ENCODE results near the gene CLEC2D. TPM values are rescaled to one million over a fixed set of nuclear protein-coding genes. Genes with fewer than 3 reads are reported as not detected.
A peak's percentile ranks its signal among the peaks of the same experiment; 100 is the strongest.

The CLEC2D gene, protein sequence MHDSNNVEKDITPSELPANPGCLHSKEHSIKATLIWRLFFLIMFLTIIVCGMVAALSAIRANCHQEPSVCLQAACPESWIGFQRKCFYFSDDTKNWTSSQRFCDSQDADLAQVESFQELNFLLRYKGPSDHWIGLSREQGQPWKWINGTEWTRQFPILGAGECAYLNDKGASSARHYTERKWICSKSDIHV
- 100 to 1,000 TPM; 277 to 282 TPM for total RNA-seq

DNA sequence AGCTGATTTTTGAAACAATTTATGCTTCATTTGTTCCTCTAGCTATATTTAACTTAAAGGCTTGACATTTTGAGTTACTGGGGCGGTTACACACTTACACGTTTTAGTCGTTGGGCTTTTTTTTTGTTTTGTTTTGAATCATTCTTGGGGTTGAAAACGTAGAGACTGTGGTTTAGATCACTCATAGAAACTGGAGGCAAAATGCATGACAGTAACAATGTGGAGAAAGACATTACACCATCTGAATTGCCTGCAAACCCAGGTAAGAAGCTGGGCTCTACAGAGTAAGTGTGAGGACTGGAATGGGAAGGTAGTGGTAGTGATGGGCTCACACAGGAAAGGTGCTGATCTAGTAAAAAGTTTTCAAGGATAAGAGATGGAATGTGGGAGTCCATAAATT lies at the start of gene CLEC2D:
Gene CLEC2D, plus strand, starts transcription at position 180 of the 400 bp plus-strand sequence. Its CDS starts 22 bp downstream, at position 202.
- DNase-seq (peak; percentile 72), ATAC-seq (peak; percentile 47)
- POLR2A ChIA-PET: interaction anchor here (0.6 to 12.1 kb wide), 29 partner anchors 8 to 890 kb away, joined by 3 to 432 read pairs (median 4); partner anchors contain the start of genes CD69, CLEC2B, KLRB1 and M6PR
- no peaks in the 10 kb centered on the region for H3K9me3 Mint-ChIP-seq (ENCODE audit: insufficient read depth)
- no peaks in the 10 kb centered on the region for H3K27me3 Mint-ChIP-seq (ENCODE audit: low read depth)
- peak within 1 kb of the TSS; percentile 86 for H3K4me3 Mint-ChIP-seq
- CTCF ChIA-PET: interaction anchor here (0.9 to 3.2 kb wide), 12 partner anchors 9 to 126 kb away, joined by 3 to 18 read pairs (median 6); partner anchors contain the start of gene CD69
- peaks cover 74% of the 10 kb centered on the region for H3K36me3 Mint-ChIP-seq (ENCODE audit: low read depth)
- H3K4me1 Mint-ChIP-seq (ENCODE audit: low read depth): peaks cover 59% of the 10 kb centered on the region
- H3K27ac Mint-ChIP-seq: peak within 1 kb of the TSS; percentile 97

DNA sequence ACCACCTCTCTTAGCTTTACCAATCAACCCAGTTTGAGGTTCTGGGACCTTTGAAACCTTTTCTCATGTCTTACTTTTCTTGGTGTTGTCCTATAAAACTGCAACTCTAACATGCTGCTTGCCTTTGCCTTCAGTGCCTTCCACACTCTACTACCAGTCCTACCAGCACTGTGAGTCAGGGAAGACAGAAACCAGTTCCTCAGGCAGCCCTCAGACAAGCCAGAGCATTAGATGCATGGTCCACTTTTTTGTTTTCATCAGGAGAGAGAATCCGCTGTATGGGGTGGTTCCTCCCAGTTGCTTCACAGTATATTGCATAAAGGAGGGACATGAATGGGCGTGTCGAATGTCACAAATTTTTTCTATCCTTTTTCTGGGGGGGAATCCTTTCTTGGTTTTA lies 44.5 kb upstream of the CLEC2D start:
- ATAC-seq (no peak), DNase-seq (no peak)
- H3K9me3 Mint-ChIP-seq (ENCODE audit: insufficient read depth): peaks cover 15% of the 10 kb centered on the region
- ChIA-PET POLR2A (interaction anchor here (0.6 kb wide), 1 partner anchor 23 kb away, joined by 3 read pairs; no protein-coding TSS in a partner anchor), CTCF (interaction anchor here (0.9 to 2.7 kb wide), 2 partner anchors 9 to 14 kb away, joined by 3 to 12 read pairs; no protein-coding TSS in a partner anchor)
- H3K36me3 Mint-ChIP-seq (ENCODE audit: low read depth): peaks cover 58% of the 10 kb centered on the region
- no peak overlapping the region for H3K4me3 Mint-ChIP-seq
- no peak overlapping the region for H3K27ac Mint-ChIP-seq
- H3K27me3 Mint-ChIP-seq (ENCODE audit: low read depth): no peaks in the 10 kb centered on the region
- H3K4me1 Mint-ChIP-seq (ENCODE audit: low read depth): no peaks in the 10 kb centered on the region

DNA sequence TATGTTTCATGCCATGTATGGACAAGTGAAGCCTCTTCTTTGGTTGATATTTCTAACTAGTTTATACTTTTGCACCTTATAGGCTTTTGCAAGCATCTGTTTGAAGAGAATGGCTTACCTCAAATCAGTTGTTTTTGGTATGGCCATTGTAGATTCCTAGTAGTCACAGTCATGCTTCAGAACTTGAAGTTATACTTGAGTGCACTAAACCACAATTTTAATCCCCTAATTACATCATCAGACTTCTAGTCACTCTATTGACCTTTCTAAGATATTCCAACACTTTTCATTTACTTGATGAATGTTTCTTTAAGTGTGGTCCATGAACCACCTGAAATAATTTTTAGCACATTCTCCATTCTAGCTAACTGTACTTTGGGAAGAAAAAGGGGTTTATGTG lies 43.2 kb upstream of the CLEC2D start:
- Mint-ChIP-seq H3K4me1 (ENCODE audit: low read depth) (no peaks in the 10 kb centered on the region), H3K4me3 (no peak overlapping the region), H3K36me3 (ENCODE audit: low read depth) (peaks cover 53% of the 10 kb centered on the region), H3K9me3 (ENCODE audit: insufficient read depth) (peaks cover 15% of the 10 kb centered on the region), H3K27me3 (ENCODE audit: low read depth) (no peaks in the 10 kb centered on the region), H3K27ac (no peak overlapping the region)
- CTCF ChIA-PET: interaction anchor here (0.9 to 2.7 kb wide), 3 partner anchors 8 to 157 kb away, joined by 3 to 12 read pairs (median 3); no protein-coding TSS in a partner anchor
- ATAC-seq (no peak), DNase-seq (no peak)
- POLR2A ChIA-PET: no interaction called here

DNA sequence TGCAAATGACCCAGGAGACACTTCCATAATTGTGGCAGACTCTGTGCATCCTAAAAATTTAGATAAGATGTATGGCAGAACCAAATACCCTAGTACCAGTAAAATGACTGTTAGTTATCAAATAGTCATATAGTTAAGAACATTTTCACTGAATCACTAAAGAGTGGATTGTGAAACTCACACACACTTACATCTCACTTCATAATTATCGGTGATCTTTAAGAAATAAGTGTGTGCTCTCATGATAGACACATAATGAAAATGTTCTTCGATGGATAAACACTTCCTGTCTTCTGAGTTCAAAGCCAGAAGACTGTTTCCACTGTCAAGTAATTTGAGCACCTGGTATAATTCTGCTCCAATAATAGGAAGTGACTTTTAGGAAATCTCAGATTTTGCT lies 42.7 kb upstream of the CLEC2D start:
- ATAC-seq (no peak), DNase-seq (no peak)
- no peak overlapping the region for H3K4me3 Mint-ChIP-seq
- H3K36me3 Mint-ChIP-seq (ENCODE audit: low read depth): peaks cover 56% of the 10 kb centered on the region
- CTCF ChIA-PET: interaction anchor here (1.0 kb wide), 1 partner anchor 158 kb away, joined by 3 read pairs; no protein-coding TSS in a partner anchor
- no peaks in the 10 kb centered on the region for H3K27me3 Mint-ChIP-seq (ENCODE audit: low read depth)
- POLR2A ChIA-PET: no interaction called here
- H3K4me1 Mint-ChIP-seq (ENCODE audit: low read depth): no peaks in the 10 kb centered on the region
- H3K27ac Mint-ChIP-seq: no peak overlapping the region
- H3K9me3 Mint-ChIP-seq (ENCODE audit: insufficient read depth): peaks cover 15% of the 10 kb centered on the region

DNA sequence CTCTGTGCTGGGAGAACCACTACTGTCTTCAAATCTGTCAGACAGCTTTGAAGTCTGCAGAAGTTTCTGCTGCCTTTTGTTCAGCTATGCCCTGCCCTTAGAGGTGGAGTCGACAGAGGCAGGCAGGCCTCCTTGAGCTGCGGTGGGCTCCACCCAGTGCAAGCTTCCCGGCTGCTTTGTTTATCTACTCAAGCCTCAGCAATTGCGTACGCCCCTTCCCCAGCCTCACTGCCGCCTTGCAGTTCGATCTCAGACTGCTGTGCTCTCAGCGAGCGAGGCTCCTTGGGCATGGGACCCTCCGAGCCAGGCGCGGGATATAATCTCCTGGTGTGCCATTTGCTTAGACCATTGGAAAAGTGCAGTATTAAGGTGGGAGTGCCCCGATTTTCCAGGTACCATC lies 36.7 kb upstream of the CLEC2D start:
- DNase-seq (no peak), ATAC-seq (no peak)
- Mint-ChIP-seq H3K27me3 (ENCODE audit: low read depth) (no peaks in the 10 kb centered on the region), H3K4me1 (ENCODE audit: low read depth) (peaks cover 49% of the 10 kb centered on the region), H3K27ac (no peak overlapping the region), H3K36me3 (ENCODE audit: low read depth) (peaks cover 44% of the 10 kb centered on the region), H3K9me3 (ENCODE audit: insufficient read depth) (no peaks in the 10 kb centered on the region), H3K4me3 (no peak overlapping the region)
- CTCF ChIA-PET: interaction anchor here (0.9 to 6.9 kb wide), 16 partner anchors 15 to 165 kb away, joined by 3 to 91 read pairs (median 8); no protein-coding TSS in a partner anchor
- POLR2A ChIA-PET: interaction anchor here (1.1 to 3.3 kb wide), 2 partner anchors 15 to 41 kb away, joined by 4 to 13 read pairs; no protein-coding TSS in a partner anchor

DNA sequence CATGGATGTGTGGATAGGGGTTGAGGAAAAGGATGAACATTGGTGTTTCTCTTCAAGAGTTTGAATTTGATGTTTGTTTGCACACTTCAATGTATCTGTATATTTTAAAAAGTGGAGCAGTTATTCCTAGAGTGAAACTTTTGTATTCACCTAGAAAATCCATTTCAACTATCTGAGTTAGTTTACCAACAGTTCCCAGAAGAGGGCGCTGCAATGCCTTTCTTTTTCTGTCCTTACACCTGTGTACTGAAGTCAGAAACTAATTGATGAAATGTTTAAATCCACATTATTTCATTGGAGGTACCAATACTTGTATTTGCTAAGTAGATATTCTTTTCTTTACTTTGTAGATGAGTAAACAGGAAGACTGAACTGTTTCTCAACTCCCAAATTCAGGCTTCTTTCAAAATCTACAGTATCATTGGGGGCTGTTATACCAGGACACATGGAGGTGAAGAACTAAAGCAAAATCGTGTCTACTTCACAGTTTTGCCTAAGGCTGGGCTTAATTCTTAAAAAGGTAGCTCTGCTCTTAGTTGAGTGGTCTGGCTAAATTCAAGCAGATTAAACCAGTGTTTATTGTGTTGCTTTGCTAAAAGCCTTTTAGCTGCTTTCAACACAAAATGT lies 35.2 kb upstream of the CLEC2D start:
- ChIA-PET CTCF (interaction anchor here (0.6 to 6.9 kb wide), 35 partner anchors 9 to 696 kb away, joined by 3 to 91 read pairs (median 6); partner anchors contain the start of gene KLRB1), POLR2A (interaction anchor here (0.6 to 3.3 kb wide), 5 partner anchors 14 to 74 kb away, joined by 3 to 13 read pairs (median 4); no protein-coding TSS in a partner anchor)
- Mint-ChIP-seq H3K4me1 (ENCODE audit: low read depth) (peaks cover 62% of the 10 kb centered on the region), H3K36me3 (ENCODE audit: low read depth) (peaks cover 41% of the 10 kb centered on the region), H3K9me3 (ENCODE audit: insufficient read depth) (peaks cover 4% of the 10 kb centered on the region), H3K27me3 (ENCODE audit: low read depth) (no peaks in the 10 kb centered on the region), H3K4me3 (no peak overlapping the region), H3K27ac (peak overlapping the region; percentile 62)
- DNase-seq (peak; percentile 91), ATAC-seq (peak; percentile 88)

DNA sequence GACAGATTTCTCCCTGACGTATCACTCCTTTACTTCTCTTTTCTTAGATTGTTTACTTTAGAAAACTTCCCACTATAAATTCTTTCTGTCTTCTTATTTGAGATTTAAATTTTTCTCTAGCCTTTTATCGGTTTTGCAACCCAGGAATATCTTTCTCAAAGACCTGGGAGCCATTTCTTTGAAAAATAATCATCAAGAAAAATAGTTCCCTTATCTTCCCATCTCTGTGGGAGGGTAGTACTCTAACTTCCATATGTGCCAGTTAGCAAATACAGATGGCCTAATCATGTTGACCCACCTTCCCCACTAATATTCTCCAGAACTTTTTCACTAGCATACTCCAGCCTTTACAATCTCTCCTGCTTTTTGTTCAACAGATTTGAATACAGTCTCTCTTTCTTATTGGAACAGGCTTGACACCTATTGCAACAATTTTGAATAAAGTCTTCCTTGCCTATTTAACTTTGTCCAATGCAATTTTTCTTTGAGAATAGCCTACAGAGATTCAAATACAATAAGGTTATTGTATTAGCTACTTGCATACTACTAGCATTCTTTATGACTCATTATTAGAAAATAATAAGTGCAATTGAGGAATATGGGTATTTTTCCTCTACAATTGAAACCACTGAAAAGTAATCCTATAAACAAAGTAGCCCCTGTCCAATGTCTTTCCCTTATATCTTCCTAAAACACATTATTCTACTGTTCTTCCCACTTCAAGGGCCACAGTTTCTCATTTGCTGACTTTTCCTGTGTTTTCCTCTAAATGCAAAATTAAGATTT lies 34.4 kb upstream of the CLEC2D start:
- peaks cover 64% of the 10 kb centered on the region for H3K4me1 Mint-ChIP-seq (ENCODE audit: low read depth)
- peaks cover 8% of the 10 kb centered on the region for H3K9me3 Mint-ChIP-seq (ENCODE audit: insufficient read depth)
- no peak for ATAC-seq
- no peak for DNase-seq
- H3K27me3 Mint-ChIP-seq (ENCODE audit: low read depth): no peaks in the 10 kb centered on the region
- peak overlapping the region; percentile 8 for H3K27ac Mint-ChIP-seq
- peaks cover 43% of the 10 kb centered on the region for H3K36me3 Mint-ChIP-seq (ENCODE audit: low read depth)
- ChIA-PET POLR2A (interaction anchor here (0.6 to 3.3 kb wide), 6 partner anchors 13 to 80 kb away, joined by 3 to 13 read pairs (median 4); no protein-coding TSS in a partner anchor), CTCF (interaction anchor here (0.6 to 6.9 kb wide), 34 partner anchors 8 to 696 kb away, joined by 3 to 91 read pairs (median 6); partner anchors contain the start of gene KLRB1)
- H3K4me3 Mint-ChIP-seq: peak overlapping the region; percentile 20

DNA sequence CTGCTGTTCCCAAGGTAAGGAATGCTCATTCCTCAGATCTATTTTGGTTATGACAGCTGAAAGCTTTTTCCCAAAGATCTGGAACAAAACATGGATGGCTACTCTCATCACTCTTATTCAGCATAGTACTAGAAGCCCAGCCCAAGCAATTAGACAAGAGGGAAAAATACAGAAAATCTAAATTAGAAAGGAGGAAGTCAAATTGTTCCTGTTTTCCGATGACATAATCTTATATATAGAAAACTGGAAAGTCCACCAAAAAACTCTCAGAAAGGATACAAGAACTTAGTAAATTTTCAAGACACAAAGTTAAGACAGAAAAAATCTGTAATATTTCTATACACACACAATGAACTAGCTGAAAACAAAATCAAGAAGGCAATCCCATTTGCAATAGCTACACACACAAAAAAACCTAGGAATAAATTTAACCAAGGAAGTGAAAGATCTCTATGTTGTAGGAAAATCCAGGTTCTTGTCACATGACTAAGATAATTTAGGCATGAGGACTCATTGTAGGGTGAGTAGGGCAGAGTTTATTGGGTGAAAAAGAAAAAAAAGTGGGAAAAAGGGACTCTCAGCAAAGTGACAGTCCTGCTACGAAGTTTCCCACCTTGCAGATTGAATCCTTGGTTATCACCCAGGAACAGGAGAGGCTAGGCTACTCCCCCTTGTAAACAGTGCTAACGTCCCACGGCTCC lies 33.2 kb upstream of the CLEC2D start:
- H3K27me3 Mint-ChIP-seq (ENCODE audit: low read depth): no peaks in the 10 kb centered on the region
- H3K4me3 Mint-ChIP-seq: no peak overlapping the region
- no peak overlapping the region for H3K27ac Mint-ChIP-seq
- H3K9me3 Mint-ChIP-seq (ENCODE audit: insufficient read depth): peaks cover 13% of the 10 kb centered on the region
- H3K36me3 Mint-ChIP-seq (ENCODE audit: low read depth): peaks cover 54% of the 10 kb centered on the region
- CTCF ChIA-PET: interaction anchor here (1.0 to 6.9 kb wide), 8 partner anchors 9 to 113 kb away, joined by 3 to 91 read pairs (median 4); no protein-coding TSS in a partner anchor
- ATAC-seq (no peak), DNase-seq (no peak)
- POLR2A ChIA-PET: interaction anchor here (0.7 to 2.1 kb wide), 3 partner anchors 12 to 790 kb away, joined by 3 to 8 read pairs (median 5); no protein-coding TSS in a partner anchor
- H3K4me1 Mint-ChIP-seq (ENCODE audit: low read depth): peaks cover 66% of the 10 kb centered on the region

DNA sequence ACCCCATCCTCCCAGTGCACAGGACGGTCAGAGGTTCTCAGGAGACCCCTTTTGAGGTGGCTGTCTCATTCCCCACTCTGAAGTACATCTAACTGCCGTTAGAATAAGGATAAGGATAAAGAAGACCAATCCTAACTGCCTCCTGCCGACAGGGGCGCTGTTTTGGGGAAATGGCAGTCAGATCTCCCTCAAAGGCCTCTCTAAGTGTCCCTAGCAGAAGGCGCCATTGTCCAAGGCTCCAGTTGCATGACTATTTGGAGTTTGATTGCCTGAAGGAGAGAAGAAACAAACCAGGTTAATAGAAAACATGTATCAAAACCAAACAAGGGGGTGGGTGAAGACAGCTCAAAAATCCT lies 32.7 kb upstream of the CLEC2D start:
- no peak for DNase-seq
- peaks cover 68% of the 10 kb centered on the region for H3K4me1 Mint-ChIP-seq (ENCODE audit: low read depth)
- H3K27me3 Mint-ChIP-seq (ENCODE audit: low read depth): no peaks in the 10 kb centered on the region
- peaks cover 55% of the 10 kb centered on the region for H3K36me3 Mint-ChIP-seq (ENCODE audit: low read depth)
- no peak overlapping the region for H3K27ac Mint-ChIP-seq
- CTCF ChIA-PET: interaction anchor here (1.5 to 6.9 kb wide), 3 partner anchors 29 to 113 kb away, joined by 3 to 91 read pairs (median 32); no protein-coding TSS in a partner anchor
- POLR2A ChIA-PET: interaction anchor here (0.7 to 2.1 kb wide), 2 partner anchors 11 to 789 kb away, joined by 3 to 8 read pairs; no protein-coding TSS in a partner anchor
- no peak overlapping the region for H3K4me3 Mint-ChIP-seq
- ATAC-seq: no peak
- H3K9me3 Mint-ChIP-seq (ENCODE audit: insufficient read depth): peaks cover 17% of the 10 kb centered on the region

DNA sequence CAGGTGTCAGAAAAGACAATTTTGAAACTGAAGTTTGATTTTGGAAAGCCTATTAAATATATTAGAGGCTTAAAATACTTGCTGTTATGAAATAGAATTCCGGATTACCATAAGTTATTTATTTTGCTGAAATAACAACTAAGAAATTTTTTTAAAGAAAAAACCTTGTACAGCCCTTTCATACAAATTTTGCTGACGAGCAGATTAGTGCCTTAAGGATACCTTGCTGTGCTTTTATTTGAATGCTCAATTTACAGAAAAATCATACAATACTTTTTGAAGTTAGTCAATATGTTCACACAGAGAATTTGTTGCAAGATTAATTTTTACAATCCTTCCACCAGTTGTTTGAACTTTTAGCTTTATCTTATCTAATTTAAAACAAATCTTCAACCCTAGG lies 29.5 kb upstream of the CLEC2D start:
- ChIA-PET POLR2A (no interaction called here), CTCF (interaction anchor here (1.3 to 2.5 kb wide), 2 partner anchors 68 to 103 kb away, joined by 3 to 9 read pairs; no protein-coding TSS in a partner anchor)
- H3K36me3 Mint-ChIP-seq (ENCODE audit: low read depth): peaks cover 76% of the 10 kb centered on the region
- H3K27me3 Mint-ChIP-seq (ENCODE audit: low read depth): no peaks in the 10 kb centered on the region
- H3K4me1 Mint-ChIP-seq (ENCODE audit: low read depth): peaks cover 69% of the 10 kb centered on the region
- H3K4me3 Mint-ChIP-seq: no peak overlapping the region
- H3K27ac Mint-ChIP-seq: no peak overlapping the region
- H3K9me3 Mint-ChIP-seq (ENCODE audit: insufficient read depth): peaks cover 17% of the 10 kb centered on the region
- ATAC-seq: no peak
- DNase-seq: no peak
